Thyroid gland (tissue), 4 donors: ENCODE results near the gene MYADML2.

Source experiments
- POLR2A ChIP-seq, 2 donors: fragments of 450-650 bp; IDR thresholded peaks; one replicate each; pipeline ENCODE4 v1.6.1; 2017; ENCODE audit warnings: antibody characterized with exemption in 2 of 2, mild to moderate bottlenecking in 2 of 2, moderate library complexity in 1 of 2
- TF ChIP-seq, protein P1 (sequence below), 6 experiments: fragments of 200-600 bp in 3 of 6; fragments of 450-650 bp in 3 of 6; sonication (generic) in 3 of 6; IDR thresholded peaks; one replicate each; pipeline ENCODE4 v1.5.1; 2016 to 2019; ENCODE audit warnings: antibody characterized with exemption in 6 of 6, mild to moderate bottlenecking in 2 of 6, inconsistent platforms in 1 of 6, moderate library complexity in 1 of 6

DNA sequence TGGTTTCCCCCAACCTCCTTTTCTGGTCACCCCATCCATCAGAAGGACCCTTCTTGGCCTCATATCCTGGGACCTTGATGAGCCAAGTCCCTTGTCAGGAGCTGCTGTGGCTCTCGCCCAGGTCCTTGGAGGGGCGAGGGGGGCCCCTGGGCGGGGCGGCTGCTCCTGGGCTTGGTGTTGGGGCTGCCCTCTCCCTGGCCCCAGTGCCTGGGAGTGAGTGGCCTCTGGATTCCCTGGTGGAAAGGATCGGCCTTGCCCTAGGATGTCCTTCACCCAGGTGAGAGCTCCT, 20.2 kb upstream of the MYADML2 start:
- TF ChIP-seq, protein P1, sequence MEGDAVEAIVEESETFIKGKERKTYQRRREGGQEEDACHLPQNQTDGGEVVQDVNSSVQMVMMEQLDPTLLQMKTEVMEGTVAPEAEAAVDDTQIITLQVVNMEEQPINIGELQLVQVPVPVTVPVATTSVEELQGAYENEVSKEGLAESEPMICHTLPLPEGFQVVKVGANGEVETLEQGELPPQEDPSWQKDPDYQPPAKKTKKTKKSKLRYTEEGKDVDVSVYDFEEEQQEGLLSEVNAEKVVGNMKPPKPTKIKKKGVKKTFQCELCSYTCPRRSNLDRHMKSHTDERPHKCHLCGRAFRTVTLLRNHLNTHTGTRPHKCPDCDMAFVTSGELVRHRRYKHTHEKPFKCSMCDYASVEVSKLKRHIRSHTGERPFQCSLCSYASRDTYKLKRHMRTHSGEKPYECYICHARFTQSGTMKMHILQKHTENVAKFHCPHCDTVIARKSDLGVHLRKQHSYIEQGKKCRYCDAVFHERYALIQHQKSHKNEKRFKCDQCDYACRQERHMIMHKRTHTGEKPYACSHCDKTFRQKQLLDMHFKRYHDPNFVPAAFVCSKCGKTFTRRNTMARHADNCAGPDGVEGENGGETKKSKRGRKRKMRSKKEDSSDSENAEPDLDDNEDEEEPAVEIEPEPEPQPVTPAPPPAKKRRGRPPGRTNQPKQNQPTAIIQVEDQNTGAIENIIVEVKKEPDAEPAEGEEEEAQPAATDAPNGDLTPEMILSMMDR (IDR thresholded peaks at IDR 0.05), result no peak
- no peak for TF ChIP-seq POLR2A (IDR thresholded peaks at IDR 0.05)
